ENCODE measurements around the gene TMEM243.

DNA sequence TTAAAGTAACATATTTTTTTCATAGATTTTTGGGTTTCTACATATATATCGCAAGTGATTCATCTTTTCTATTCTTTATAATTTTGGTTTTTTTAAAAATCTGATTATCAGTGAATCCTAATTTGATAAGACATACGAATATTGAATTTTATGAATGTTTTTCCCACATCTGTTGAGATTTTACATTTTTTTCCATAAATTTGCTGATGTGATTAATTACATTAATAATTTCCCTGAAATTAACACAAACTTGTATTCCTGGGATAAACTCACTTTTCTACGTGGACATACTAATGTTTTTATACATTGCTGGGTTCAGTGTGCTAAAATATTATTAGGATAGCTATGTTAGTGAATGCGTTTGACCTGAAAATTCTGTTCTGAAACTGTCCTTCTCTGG, 41.2 kb downstream of the TMEM243 start:
- TF ChIP-seq, protein P1, sequence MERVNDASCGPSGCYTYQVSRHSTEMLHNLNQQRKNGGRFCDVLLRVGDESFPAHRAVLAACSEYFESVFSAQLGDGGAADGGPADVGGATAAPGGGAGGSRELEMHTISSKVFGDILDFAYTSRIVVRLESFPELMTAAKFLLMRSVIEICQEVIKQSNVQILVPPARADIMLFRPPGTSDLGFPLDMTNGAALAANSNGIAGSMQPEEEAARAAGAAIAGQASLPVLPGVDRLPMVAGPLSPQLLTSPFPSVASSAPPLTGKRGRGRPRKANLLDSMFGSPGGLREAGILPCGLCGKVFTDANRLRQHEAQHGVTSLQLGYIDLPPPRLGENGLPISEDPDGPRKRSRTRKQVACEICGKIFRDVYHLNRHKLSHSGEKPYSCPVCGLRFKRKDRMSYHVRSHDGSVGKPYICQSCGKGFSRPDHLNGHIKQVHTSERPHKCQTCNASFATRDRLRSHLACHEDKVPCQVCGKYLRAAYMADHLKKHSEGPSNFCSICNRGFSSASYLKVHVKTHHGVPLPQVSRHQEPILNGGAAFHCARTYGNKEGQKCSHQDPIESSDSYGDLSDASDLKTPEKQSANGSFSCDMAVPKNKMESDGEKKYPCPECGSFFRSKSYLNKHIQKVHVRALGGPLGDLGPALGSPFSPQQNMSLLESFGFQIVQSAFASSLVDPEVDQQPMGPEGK (CRISPR knock-in tag; IDR thresholded peaks at IDR 0.05; ENCODE audit: borderline replicate concordance) = no peak
- TF ChIP-seq GLIS3 (CRISPR knock-in tag; IDR thresholded peaks at IDR 0.05) (no peak), RARB (CRISPR knock-in tag; IDR thresholded peaks at IDR 0.05) (no peak), SNAI2 (CRISPR knock-in tag; IDR thresholded peaks at IDR 0.05) (no peak)
- TF ChIP-seq, protein P2, sequence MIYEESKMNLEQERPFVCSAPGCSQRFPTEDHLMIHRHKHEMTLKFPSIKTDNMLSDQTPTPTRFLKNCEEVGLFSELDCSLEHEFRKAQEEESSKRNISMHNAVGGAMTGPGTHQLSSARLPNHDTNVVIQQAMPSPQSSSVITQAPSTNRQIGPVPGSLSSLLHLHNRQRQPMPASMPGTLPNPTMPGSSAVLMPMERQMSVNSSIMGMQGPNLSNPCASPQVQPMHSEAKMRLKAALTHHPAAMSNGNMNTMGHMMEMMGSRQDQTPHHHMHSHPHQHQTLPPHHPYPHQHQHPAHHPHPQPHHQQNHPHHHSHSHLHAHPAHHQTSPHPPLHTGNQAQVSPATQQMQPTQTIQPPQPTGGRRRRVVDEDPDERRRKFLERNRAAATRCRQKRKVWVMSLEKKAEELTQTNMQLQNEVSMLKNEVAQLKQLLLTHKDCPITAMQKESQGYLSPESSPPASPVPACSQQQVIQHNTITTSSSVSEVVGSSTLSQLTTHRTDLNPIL (CRISPR knock-in tag; IDR thresholded peaks at IDR 0.05; ENCODE audit: low read depth) = no peak

Measured in SK-N-SH treated with all-trans-retinoic acid at 6 μM for 48 hours (cell line).